Lower leg skin (tissue), 3 donors: ENCODE data around the gene ARHGEF16.

ENCODE experiments used
- CTCF ChIP-seq, 3 donors: fragments of 450-650 bp; IDR thresholded peaks; one replicate each; pipeline ENCODE4 v1.5.1; 2016; ENCODE audit warnings: antibody characterized with exemption in 3 of 3, mild to moderate bottlenecking in 3 of 3, moderate library complexity in 2 of 3
- POLR2A ChIP-seq, 2 donors: fragments of 450-650 bp; IDR thresholded peaks; one replicate each; pipeline ENCODE4 v1.6.1; 2016 to 2017; ENCODE audit warnings: antibody characterized with exemption in 2 of 2, mild to moderate bottlenecking in 1 of 2, moderate library complexity in 1 of 2

- TF ChIP-seq CTCF (IDR thresholded peaks at IDR 0.05) (no peak), POLR2A (IDR thresholded peaks at IDR 0.05) (no peak)
Measured at GRCh38 chr1:3434406-3435110, 19.9 kb upstream of the ARHGEF16 start.
